HG03432 (cell line): ENCODE data around the gene EHBP1L1.

Experiments used
- ATAC-seq: cut with Tn5 transposase; IDR thresholded peaks from one replicate; pipeline ENCODE4 v1.9.1; 2021; ENCODE audit warnings: mild to moderate bottlenecking, moderate library complexity; ENCODE audit not compliant: unreplicated experiment

Gene EHBP1L1

GRCh38 chr11:65575568-65576231, at the start of gene EHBP1L1:
TSS of gene EHBP1L1 (plus strand) at chr11:65576053. CDS start at chr11:65576303, 250 bp downstream.
- ATAC-seq = peak; percentile 21

- ATAC-seq = no peak
Observed at GRCh38 chr11:65526744-65527143, 49.1 kb upstream of the EHBP1L1 start.

GRCh38 chr11:65528819-65529350, 47.0 kb upstream of the EHBP1L1 start:
- no peak for ATAC-seq

GRCh38 chr11:65529475-65530156, 46.2 kb upstream of the EHBP1L1 start:
- ATAC-seq = no peak

GRCh38 chr11:65530157-65530496, 45.7 kb upstream of the EHBP1L1 start:
- ATAC-seq = no peak

- ATAC-seq = no peak
Observed at GRCh38 chr11:65532388-65533064, 43.3 kb upstream of the EHBP1L1 start.

GRCh38 chr11:65535102-65535501, 40.8 kb upstream of the EHBP1L1 start:
- ATAC-seq = no peak

- ATAC-seq = no peak
Observed at GRCh38 chr11:65536412-65537295, 39.2 kb upstream of the EHBP1L1 start.

GRCh38 chr11:65537296-65537597, 38.6 kb upstream of the EHBP1L1 start:
- no peak for ATAC-seq

GRCh38 chr11:65537620-65538231, 38.1 kb upstream of the EHBP1L1 start:
- ATAC-seq = no peak

- no peak for ATAC-seq
Observed at GRCh38 chr11:65538232-65538914, 37.5 kb upstream of the EHBP1L1 start.

- no peak for ATAC-seq
Observed at GRCh38 chr11:65538915-65539743, 36.7 kb upstream of the EHBP1L1 start.

GRCh38 chr11:65539744-65540289, 36.0 kb upstream of the EHBP1L1 start:
- peak; percentile 53 for ATAC-seq

GRCh38 chr11:65540290-65541092, 35.4 kb upstream of the EHBP1L1 start:
- peak; percentile 74 for ATAC-seq

GRCh38 chr11:65541093-65541982, 34.5 kb upstream of the EHBP1L1 start:
- no peak for ATAC-seq

- no peak for ATAC-seq
Observed at GRCh38 chr11:65542738-65543390, 33.0 kb upstream of the EHBP1L1 start.

- ATAC-seq = no peak
Observed at GRCh38 chr11:65545853-65546216, 30.0 kb upstream of the EHBP1L1 start.
